ENCODE results near the gene FNBP1.
"Not testable (repeated sequence)": the region's sequence is repeated elsewhere in the genome, so short reads cannot be mapped to it uniquely, and the experiment has no call there.

- not testable (repeated sequence) for TF ChIP-seq EZH2 (IDR thresholded peaks at IDR 0.05; ENCODE audit: low read length, missing control alignments); CTCF (conservative IDR thresholded peaks at IDR 0.05 in 1 of 2, IDR thresholded peaks at IDR 0.05 in 1 of 2; ENCODE audit: low read depth in 1 of 2, low read length in 2 of 2)
Measured at GRCh38 chr9:129980224-129980623, 62.8 kb downstream of the FNBP1 start.

All from fibroblast of lung (primary cell).